Gastroesophageal sphincter (tissue), 3 donors: ENCODE data around the gene SLC1A4.

Experiments used
- EP300 ChIP-seq: sonication (generic); formaldehyde crosslinking; IDR thresholded peaks from one replicate; pipeline ENCODE4 v1.6.1; 2017; ENCODE audit warnings: antibody characterized with exemption, mild to moderate bottlenecking
- POLR2A ChIP-seq, 2 donors: fragments of 450-650 bp; IDR thresholded peaks; one replicate each; pipeline ENCODE4 v1.6.1; 2017; ENCODE audit warnings: antibody characterized with exemption in 2 of 2, mild to moderate bottlenecking in 2 of 2, moderate library complexity in 1 of 2
- TF ChIP-seq, protein P1 (sequence below), 4 experiments: fragments of 200-600 bp in 2 of 4; fragments of 450-650 bp in 2 of 4; sonication (generic) in 1 of 4; IDR thresholded peaks; one replicate each; pipeline ENCODE4 v1.5.1; 2017 to 2019; ENCODE audit warnings: antibody characterized with exemption in 4 of 4, mild to moderate bottlenecking in 2 of 4, moderate library complexity in 2 of 4

DNA sequence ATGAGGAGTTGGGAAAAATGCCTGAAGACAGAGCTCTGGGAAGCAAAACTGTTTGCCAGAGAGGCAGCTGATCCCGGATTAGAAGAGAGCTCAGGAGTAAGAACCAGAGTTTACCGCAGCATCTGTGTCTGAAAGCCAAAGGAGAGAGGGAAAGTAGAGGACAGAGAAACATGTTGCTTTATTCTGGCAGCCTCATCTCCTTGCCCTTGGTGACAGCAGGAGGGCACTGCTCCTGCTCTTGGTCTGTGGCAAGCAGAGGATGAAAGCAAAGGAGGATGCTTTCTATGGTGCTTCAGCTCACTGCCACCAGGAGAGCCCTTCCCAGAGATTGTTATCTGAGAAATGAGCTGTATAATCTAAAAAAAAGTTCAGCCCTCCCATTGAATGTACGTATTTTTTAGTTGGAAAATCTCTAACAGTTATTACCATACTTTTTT is 7.7 kb downstream of the SLC1A4 start:
- TF ChIP-seq, protein P1, sequence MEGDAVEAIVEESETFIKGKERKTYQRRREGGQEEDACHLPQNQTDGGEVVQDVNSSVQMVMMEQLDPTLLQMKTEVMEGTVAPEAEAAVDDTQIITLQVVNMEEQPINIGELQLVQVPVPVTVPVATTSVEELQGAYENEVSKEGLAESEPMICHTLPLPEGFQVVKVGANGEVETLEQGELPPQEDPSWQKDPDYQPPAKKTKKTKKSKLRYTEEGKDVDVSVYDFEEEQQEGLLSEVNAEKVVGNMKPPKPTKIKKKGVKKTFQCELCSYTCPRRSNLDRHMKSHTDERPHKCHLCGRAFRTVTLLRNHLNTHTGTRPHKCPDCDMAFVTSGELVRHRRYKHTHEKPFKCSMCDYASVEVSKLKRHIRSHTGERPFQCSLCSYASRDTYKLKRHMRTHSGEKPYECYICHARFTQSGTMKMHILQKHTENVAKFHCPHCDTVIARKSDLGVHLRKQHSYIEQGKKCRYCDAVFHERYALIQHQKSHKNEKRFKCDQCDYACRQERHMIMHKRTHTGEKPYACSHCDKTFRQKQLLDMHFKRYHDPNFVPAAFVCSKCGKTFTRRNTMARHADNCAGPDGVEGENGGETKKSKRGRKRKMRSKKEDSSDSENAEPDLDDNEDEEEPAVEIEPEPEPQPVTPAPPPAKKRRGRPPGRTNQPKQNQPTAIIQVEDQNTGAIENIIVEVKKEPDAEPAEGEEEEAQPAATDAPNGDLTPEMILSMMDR (IDR thresholded peaks at IDR 0.05) = no peak
- no peak for TF ChIP-seq EP300
- TF ChIP-seq POLR2A (IDR thresholded peaks at IDR 0.05) = no peak
